Heart right ventricle (tissue), 16 donors: ENCODE data around the gene RPL10. TPM values are rescaled to one million over a fixed set of nuclear protein-coding genes. Genes with fewer than 3 reads are reported as not detected.

ENCODE experiments used
- ATAC-seq, 8 donors: fragments of 200-7000 bp; cut with Tn5 transposase; one replicate each; pipeline ENCODE4 v1.9.1; 2020; ENCODE audit warnings: mild to moderate bottlenecking in 8 of 8, moderate library complexity in 8 of 8, moderate number of reproducible peaks in 1 of 8
- DNase-seq, 2 donors: peaks; one replicate each; pipeline ENCODE4 v3.0.0-alpha.2; 2020
- H3K27ac ChIP-seq, 10 donors: fragments of 200-600 bp; sonication (generic) in 2 of 10; one replicate each; pipeline versions ENCODE4 v1.5.0 to v1.8.0; 2020 to 2022; ENCODE audit warnings: mild to moderate bottlenecking in 3 of 10
- H3K27me3 ChIP-seq, 7 donors: fragments of 200-600 bp; one replicate each; pipeline ENCODE4 v1.8.0; 2021 to 2022; ENCODE audit warnings: mild to moderate bottlenecking in 2 of 7
- H3K36me3 ChIP-seq, 9 donors: fragments of 200-600 bp; sonication (generic) in 1 of 9; one replicate each; pipeline versions ENCODE4 v1.5.0 to v1.8.0; 2020 to 2022; ENCODE audit warnings: mild to moderate bottlenecking in 2 of 9
- H3K4me1 ChIP-seq, 9 donors: fragments of 200-600 bp; sonication (generic) in 1 of 9; one replicate each; pipeline versions ENCODE4 v1.5.0 to v1.8.0; 2020 to 2022; ENCODE audit warnings: mild to moderate bottlenecking in 4 of 9
- H3K4me3 ChIP-seq, 10 donors: fragments of 200-600 bp; sonication (generic) in 2 of 10; one replicate each; pipeline versions ENCODE4 v1.5.0 to v1.8.0; 2020 to 2022; ENCODE audit warnings: mild to moderate bottlenecking in 7 of 10, moderate library complexity in 2 of 10
- H3K9me3 ChIP-seq, 11 donors: fragments of 200-600 bp in 10 of 11; sonication (generic) in 2 of 11; one replicate each; pipeline versions ENCODE4 v1.5.0 to v1.8.0; 2013 to 2022; ENCODE audit warnings: mild to moderate bottlenecking in 2 of 11, control low read depth in 1 of 11, moderate library complexity in 1 of 11
- whole genome bisulfite sequencing, 2 donors: extraction: QIAGEN DNeasy Blood & Tissue Kit; methylation state at CpG; one replicate each; pipeline ENCODE4 v1.1.7; 2013; ENCODE audit warnings: inconsistent platforms in 1 of 2; 5-methylcytosine and 5-hydroxymethylcytosine counted together
- intact Hi-C, 10 donors: fragments of 100-400 bp; cut with DNase I; formaldehyde crosslinking; loops; one replicate each; pipeline versions ENCODE4 v1.11.1 to v1.14.2; 2022
- polyA plus RNA-seq, 2 donors: library from polyadenylated mRNA; stranded (reverse); fragments of 200-250 nt; gene quantifications; one replicate each; pipeline ENCODE4 v1.2.3, GENCODE V29; 2013
- total RNA-seq, 10 donors: library from RNA; stranded (reverse); fragmentation: NEBNext Ultra II Directional in 3 of 10; extraction: Animal tissue kit (Norgen Biotek cat#: 25700) in 3 of 10; gene quantifications; one replicate each; pipeline versions ENCODE4 v1.2.1 to v1.2.4, GENCODE V29; 2021 to 2023
- TF ChIP-seq, protein P1 (sequence below), 9 donors: fragments of 200-600 bp; sonication (generic) in 2 of 9; IDR thresholded peaks; one replicate each; pipeline versions ENCODE4 v1.5.0 to v1.8.0; 2021 to 2022; ENCODE audit warnings: antibody characterized with exemption in 9 of 9, mild to moderate bottlenecking in 5 of 9, moderate library complexity in 1 of 9
- donor health status: Arrhythmogenic right ventricular cardiomyopathy.
- donor health status: ischemic (EF 13 %, LVEDD 7.1; RV severe dilation, severe dysfunction).
- donor health status: healthy with polysubstance abuse.
- donor health status: DM: no; HTN: yes; CAD: no.
- donor health status: DM: no; HTN: no; CAD: no.
- donor health status: ischemic (EF 25% LVEDD 6.9; RV normal size, moderate dysfunction).
- donor health status: ischemic (EF 25% LVEDD 5.7; RV mildly dilated, moderate dysfunction).
- donor health status: healthy.
- donor health status: DM: yes; HTN: yes; CAD: no.
- donor health status: Ischemic cardiomyopathy.
- donor health status: ischemic (EF 35%, LVEDD 5.7; RV mildly dilated, moderate dysfunction).
- donor health status: nonischemic (EF 11% LVEDD 7.7; RV severe dilation, severe dysfunction).
- donor health status: DM: yes; HTN: yes; CAD: no.
- donor health status: PGD.
- donor health status: ischemic (EF 29% LVEDD 5.4; RV normal size, mild dysfunction).
- donor health status: nonischemic (EF 23%, LVEDD 6.1; RV moderate dilation, normal function).

Gene RPL10
- total and polyA plus RNA-seq, 12 donors, result 1,543 to 7,085 (median 1,901) TPM

DNA sequence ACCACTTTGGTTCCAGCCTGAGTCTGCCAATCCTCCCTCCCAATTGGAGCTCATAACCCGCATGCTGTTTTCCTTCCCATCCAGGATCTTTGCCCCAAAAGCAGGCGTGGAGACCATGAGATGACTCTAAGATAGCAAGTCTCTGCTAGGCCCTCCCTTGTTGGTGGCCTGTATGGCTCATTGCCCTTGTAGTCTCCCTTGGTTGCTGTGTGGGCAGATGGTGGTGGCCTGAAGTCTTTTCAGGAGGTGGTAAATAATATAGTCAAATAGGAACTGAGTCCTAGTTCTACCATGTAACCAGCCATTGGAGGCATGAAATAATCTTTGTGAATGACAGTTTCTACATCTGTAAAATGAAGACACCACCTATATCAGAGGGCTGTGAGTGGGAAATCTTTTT, 31.5 kb downstream of the RPL10 start:
- H3K4me1 ChIP-seq, result peaks cover 0 to 30% (median 17%) of the 10 kb centered on the region in 9 donors
- H3K36me3 ChIP-seq, result peaks cover 0 to 29% (median 0%) of the 10 kb centered on the region in 9 donors
- H3K9me3 ChIP-seq, result no peaks in the 10 kb centered on the region
- DNase-seq (no peak), ATAC-seq (no peak)
- WGBS, 2 donors, result 83 to 87% methylated on average over 2 of the region's 2 CpGs
- H3K4me3 ChIP-seq, result peak overlapping the region in 6 of 10 donors; percentile 71 to 84 (median 79)
- peak overlapping the region in 3 of 10 donors; percentile 81 to 90 (median 84) for H3K27ac ChIP-seq
- intact Hi-C loops, result no loop called here
- TF ChIP-seq, protein P1, sequence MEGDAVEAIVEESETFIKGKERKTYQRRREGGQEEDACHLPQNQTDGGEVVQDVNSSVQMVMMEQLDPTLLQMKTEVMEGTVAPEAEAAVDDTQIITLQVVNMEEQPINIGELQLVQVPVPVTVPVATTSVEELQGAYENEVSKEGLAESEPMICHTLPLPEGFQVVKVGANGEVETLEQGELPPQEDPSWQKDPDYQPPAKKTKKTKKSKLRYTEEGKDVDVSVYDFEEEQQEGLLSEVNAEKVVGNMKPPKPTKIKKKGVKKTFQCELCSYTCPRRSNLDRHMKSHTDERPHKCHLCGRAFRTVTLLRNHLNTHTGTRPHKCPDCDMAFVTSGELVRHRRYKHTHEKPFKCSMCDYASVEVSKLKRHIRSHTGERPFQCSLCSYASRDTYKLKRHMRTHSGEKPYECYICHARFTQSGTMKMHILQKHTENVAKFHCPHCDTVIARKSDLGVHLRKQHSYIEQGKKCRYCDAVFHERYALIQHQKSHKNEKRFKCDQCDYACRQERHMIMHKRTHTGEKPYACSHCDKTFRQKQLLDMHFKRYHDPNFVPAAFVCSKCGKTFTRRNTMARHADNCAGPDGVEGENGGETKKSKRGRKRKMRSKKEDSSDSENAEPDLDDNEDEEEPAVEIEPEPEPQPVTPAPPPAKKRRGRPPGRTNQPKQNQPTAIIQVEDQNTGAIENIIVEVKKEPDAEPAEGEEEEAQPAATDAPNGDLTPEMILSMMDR (IDR thresholded peaks at IDR 0.05), result no peak
- H3K27me3 ChIP-seq, result no peaks in the 10 kb centered on the region

DNA sequence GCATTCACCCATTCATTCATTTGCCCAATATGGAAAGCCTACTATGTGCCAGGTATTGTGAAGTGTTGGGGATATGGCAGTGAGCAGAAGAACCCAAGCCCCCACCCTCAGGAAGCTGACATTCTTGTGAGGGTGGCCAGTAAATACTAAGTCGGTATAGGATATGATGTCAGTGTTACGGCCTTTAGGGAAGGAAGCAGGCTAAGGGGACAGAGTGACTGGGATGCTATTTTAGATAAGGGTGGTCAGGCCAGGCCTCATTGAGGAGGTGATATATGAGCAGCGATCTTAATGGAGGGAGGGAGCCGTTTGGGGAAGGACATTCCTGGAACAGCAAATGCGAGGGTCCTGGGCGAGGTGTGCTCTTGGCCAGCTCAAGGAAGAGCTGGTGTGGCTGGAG, 32.3 kb downstream of the RPL10 start:
- peaks cover 0 to 37% (median 0%) of the 10 kb centered on the region in 9 donors for H3K36me3 ChIP-seq
- H3K4me3 ChIP-seq, result peak overlapping the region in 1 of 10 donors; percentile 23
- ATAC-seq, result no peak
- TF ChIP-seq, protein P1 (IDR thresholded peaks at IDR 0.05), result no peak
- intact Hi-C loops, result no loop called here
- no peak for DNase-seq
- peak overlapping the region in 7 of 10 donors; percentile 20 to 90 (median 39) for H3K27ac ChIP-seq
- H3K27me3 ChIP-seq, result no peaks in the 10 kb centered on the region
- H3K9me3 ChIP-seq, result no peaks in the 10 kb centered on the region
- peaks cover 0 to 30% (median 17%) of the 10 kb centered on the region in 9 donors for H3K4me1 ChIP-seq
- 53 to 57% methylated on average over 6 of the region's 6 CpGs for WGBS, 2 donors

DNA sequence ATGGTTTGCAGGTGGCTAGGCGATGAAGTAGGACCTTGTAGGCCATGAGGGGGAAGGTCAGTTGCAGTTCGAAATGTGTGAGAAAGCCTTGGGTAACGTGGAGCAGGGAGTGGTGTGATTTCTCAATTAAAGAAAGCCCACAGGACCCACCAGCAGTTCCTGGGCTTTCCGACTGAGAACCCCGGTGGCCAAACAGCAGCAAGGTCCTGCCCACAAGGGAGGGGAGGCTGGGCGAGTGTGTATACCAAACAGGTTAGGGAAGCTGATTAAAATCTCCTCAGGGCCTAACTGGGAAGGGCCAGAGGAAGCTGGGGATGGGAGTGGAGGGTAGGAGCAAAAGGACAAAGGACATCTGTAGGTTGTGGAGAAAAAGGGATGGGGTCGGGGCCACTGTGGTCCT, 32.7 kb downstream of the RPL10 start:
- peaks cover 0 to 41% (median 0%) of the 10 kb centered on the region in 9 donors for H3K36me3 ChIP-seq
- DNase-seq, result no peak
- H3K9me3 ChIP-seq, result no peaks in the 10 kb centered on the region
- TF ChIP-seq, protein P1 (IDR thresholded peaks at IDR 0.05), result no peak
- WGBS, 2 donors, result 68 to 75% methylated on average over 7 of the region's 7 CpGs
- no peak for ATAC-seq
- intact Hi-C loops, result no loop called here
- H3K4me1 ChIP-seq, result peaks cover 0 to 30% (median 17%) of the 10 kb centered on the region in 9 donors
- no peaks in the 10 kb centered on the region for H3K27me3 ChIP-seq
- no peak overlapping the region for H3K4me3 ChIP-seq
- H3K27ac ChIP-seq, result peak overlapping the region in 8 of 10 donors; percentile 20 to 90 (median 41)

- H3K27ac ChIP-seq, result peak overlapping the region in 4 of 10 donors; percentile 30 to 90 (median 44)
- H3K4me3 ChIP-seq, result no peak overlapping the region
- no peaks in the 10 kb centered on the region for H3K9me3 ChIP-seq
- no peaks in the 10 kb centered on the region for H3K27me3 ChIP-seq
- TF ChIP-seq, protein P1 (IDR thresholded peaks at IDR 0.05), result no peak
- intact Hi-C loops, result no loop called here
- H3K36me3 ChIP-seq, result peaks cover 0 to 43% (median 0%) of the 10 kb centered on the region in 9 donors
- peaks cover 0 to 34% (median 17%) of the 10 kb centered on the region in 9 donors for H3K4me1 ChIP-seq
- 75 to 80% methylated on average over 3 to 5 of the region's 5 CpGs for WGBS, 2 donors
- ATAC-seq (peak in 2 of 8 donors; percentile 20 to 26), DNase-seq (peak in 1 of 2 donors; percentile 24)
Observed at GRCh38 chrX:154431341-154431740, 33.2 kb downstream of the RPL10 start.
